Activated T-cell treated with anti-CD3 and anti-CD28 coated beads, Interleukin-2, amount 50 U/mL, for 4 hours (primary cell): ENCODE measurements around the gene NOXO1. TPM values are rescaled to one million over a fixed set of nuclear protein-coding genes. Genes with fewer than 3 reads are reported as not detected.
"Not testable (repeated sequence)": the region's sequence is repeated elsewhere in the genome, so short reads cannot be mapped to it uniquely, and the experiment has no call there.

Experiments
- ATAC-seq, 2 donors: fragments of 200-7000 bp; cut with Tn5 transposase; one replicate each; pipeline ENCODE4 v1.10.0; 2021
- DNase-seq: peaks from one replicate; pipeline ENCODE4 v3.0.0-alpha.2; 2020
- H3K27me3 Mint-ChIP-seq: one replicate; pipeline ENCODE4 v1.8.0; 2021; ENCODE audit warnings: low read depth, mixed read lengths
- H3K36me3 Mint-ChIP-seq: one replicate; pipeline ENCODE4 v1.8.0; 2022; ENCODE audit warnings: mixed read lengths; ENCODE audit not compliant: insufficient read depth
- H3K4me1 Mint-ChIP-seq: one replicate; pipeline ENCODE4 v1.8.0; 2021; ENCODE audit warnings: low read depth, mixed read lengths
- H3K4me3 Mint-ChIP-seq: one replicate; pipeline ENCODE4 v1.8.0; 2021; ENCODE audit warnings: mild to moderate bottlenecking, moderate library complexity, mixed read lengths
- H3K9me3 Mint-ChIP-seq: one replicate; pipeline ENCODE4 v1.8.0; 2021; ENCODE audit warnings: mixed read lengths
- total RNA-seq, 3 donors: library from RNA; stranded (reverse); gene quantifications; one replicate each; pipeline ENCODE4 v1.2.1, GENCODE V29; 2021

Gene NOXO1
- total RNA-seq, 3 donors from 2014 or later = 0.35 TPM; not detected in 2

DNA sequence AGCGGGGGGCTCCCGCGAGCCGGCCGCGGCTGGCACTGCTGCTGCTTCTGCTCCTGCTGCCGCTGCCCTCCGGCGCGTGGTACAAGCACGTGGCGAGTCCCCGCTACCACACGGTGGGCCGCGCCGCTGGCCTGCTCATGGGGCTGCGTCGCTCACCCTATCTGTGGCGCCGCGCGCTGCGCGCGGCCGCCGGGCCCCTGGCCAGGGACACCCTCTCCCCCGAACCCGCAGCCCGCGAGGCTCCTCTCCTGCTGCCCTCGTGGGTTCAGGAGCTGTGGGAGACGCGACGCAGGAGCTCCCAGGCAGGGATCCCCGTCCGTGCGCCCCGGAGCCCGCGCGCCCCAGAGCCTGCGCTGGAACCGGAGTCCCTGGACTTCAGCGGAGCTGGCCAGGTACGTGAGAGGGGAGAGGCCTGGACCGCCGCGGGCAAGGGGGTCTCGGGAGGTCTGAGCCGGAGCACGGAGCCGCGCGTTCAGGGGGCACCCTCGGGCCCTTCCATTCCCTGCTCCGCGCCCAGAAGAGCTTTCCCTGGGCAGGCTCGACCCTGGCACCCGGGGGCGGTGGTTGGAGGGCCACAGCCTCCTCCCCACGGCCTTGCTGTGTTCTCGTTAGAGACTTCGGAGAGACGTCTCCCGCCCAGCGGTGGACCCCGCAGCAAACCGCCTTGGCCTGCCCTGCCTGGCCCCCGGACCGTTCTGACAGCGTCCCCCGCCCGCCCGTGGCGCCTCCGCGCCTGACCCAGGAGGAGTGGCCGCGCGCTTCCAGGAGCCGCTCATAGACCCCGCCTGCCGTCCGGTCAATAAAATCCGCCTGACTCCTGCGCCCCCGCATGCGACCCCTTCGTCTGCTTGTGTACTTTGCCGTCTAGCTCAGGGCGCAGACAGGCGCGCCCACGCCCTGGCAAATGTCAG is 38.9 kb upstream of the NOXO1 start:
- no peaks in the 10 kb centered on the region for H3K9me3 Mint-ChIP-seq
- H3K36me3 Mint-ChIP-seq = no peaks in the 10 kb centered on the region
- peaks cover 14% of the 10 kb centered on the region for H3K4me1 Mint-ChIP-seq

DNA sequence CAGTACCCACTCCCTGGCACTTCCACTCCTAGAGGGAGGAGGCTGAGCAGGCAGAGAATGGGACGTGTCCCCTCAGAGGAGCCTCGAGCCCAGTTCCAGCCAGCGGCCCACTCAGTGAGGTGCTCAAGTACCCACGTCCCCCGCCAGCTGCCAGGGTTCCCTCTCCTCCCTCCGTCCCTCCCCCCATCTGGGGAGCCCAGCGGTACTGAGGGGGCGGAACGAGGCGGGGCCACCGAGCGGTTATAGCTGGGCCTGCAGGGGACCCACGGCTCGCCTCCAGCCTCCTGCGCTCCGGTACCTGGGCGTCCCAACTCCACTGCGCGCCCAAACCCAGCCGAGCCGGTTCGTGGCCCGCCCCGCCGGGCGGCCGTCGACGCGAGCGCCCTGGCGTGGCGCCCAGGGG is 38.2 kb upstream of the NOXO1 start, which contains the start of gene NPW:
Gene NPW (plus strand): TSS at position 268 of the 403 bp plus-strand sequence.
- Mint-ChIP-seq H3K9me3 (no peaks in the 10 kb centered on the region), H3K27me3 (peaks cover 35% of the 10 kb centered on the region), H3K36me3 (no peaks in the 10 kb centered on the region), H3K4me3 (peak within 1 kb of the TSS; percentile 53), H3K4me1 (peaks cover 14% of the 10 kb centered on the region)
- ATAC-seq (peak in 1 of 2 donors; percentile 27), DNase-seq (no peak)

More for the DNA sequence above, 38.9 kb upstream of the NOXO1 start:
- H3K27me3 Mint-ChIP-seq = peaks cover 35% of the 10 kb centered on the region
- peak overlapping the region; percentile 53 for H3K4me3 Mint-ChIP-seq
- peak in 1 of 2 donors; percentile 5 for ATAC-seq
- DNase-seq = no peak

DNA sequence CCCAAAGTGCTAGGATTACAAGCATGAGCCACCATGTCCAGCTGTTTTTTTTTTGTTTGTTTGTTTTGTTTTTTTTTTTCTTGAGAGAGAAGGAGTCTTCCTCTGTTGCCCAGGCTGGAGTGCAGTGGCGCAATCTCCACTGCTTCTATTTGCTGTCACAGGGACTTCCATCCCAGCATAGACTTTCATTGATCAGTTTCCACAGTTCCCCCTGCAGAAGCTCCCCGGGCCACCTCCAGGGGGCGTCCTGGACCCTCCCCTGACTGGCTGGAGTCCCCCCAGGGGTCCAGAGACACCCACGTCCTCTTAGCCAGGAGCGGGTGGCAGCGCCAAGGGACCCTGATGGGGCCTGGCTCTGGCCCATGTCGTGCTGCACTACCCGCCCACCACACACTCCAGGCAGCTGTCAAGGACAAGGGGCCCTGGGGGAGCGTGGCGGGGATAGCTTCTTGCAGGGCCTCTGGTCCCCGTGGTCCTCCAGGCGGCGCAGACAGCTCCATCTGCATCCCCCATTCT is 35.2 kb upstream of the NOXO1 start:
- H3K4me3 Mint-ChIP-seq = no peak overlapping the region
- ATAC-seq (no peak), DNase-seq (no peak)
- no peaks in the 10 kb centered on the region for H3K9me3 Mint-ChIP-seq
- H3K4me1 Mint-ChIP-seq = peaks cover 4% of the 10 kb centered on the region
- peaks cover 21% of the 10 kb centered on the region for H3K27me3 Mint-ChIP-seq
- no peaks in the 10 kb centered on the region for H3K36me3 Mint-ChIP-seq

DNA sequence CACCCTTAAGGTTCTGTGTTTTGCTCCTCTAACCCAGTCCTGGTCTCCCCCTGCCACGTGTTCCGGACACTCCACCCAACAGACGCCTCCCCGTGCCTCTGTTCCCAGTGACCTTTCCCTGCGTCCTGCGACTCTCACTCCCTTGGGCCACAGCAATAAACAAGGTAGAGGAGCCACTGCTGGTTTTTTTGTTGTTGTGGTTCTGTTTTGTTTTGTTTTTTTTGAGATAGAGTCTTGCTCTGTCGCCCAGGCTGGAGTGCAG is 34.6 kb upstream of the NOXO1 start:
- Mint-ChIP-seq H3K9me3 (no peaks in the 10 kb centered on the region), H3K4me3 (no peak overlapping the region), H3K27me3 (peaks cover 17% of the 10 kb centered on the region), H3K4me1 (peaks cover 4% of the 10 kb centered on the region), H3K36me3 (no peaks in the 10 kb centered on the region)
- no peak for ATAC-seq
- DNase-seq = no peak

DNA sequence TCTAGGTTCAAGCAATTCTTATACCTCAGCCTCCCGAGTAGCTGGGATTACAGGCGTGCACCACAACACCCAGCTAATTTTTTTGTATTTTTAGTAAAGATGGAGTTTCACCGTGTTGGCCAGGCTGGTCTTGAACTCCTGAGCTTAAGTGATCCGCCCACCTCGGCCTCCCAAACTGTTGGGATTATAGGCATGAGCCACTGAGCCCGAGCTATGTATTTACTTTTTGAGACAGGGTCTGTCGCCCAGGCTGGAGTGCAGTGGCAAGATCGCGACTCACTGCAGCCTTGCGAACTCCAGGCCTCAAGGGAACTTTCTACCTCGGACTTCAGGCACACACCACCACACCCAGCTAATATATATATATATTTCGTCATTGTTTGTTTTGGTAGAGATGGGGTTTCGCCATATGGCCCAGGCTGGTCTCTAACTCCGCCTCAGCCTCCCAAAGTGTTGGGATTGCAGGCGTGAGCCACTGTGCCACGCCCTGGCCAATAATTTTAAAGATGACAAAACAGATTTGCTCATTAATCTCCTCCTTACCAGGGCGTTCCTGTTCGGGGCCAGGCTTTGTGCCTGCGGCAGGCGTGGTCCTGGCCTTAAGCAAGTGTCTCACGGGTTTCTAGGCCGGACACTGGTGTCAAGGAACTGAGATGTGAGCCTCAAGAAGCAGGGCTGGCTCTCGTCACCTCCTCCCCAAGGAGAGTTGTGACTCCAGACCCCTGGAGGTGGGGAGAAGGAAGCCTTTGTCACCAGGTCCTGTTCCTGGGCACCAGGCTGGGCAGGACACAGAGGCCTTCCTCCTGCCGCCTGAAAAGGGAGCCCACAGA is 34.1 kb upstream of the NOXO1 start:
- no peak overlapping the region for H3K4me3 Mint-ChIP-seq
- H3K9me3 Mint-ChIP-seq = no peaks in the 10 kb centered on the region
- no peak for ATAC-seq
- H3K36me3 Mint-ChIP-seq = no peaks in the 10 kb centered on the region
- H3K27me3 Mint-ChIP-seq = peaks cover 12% of the 10 kb centered on the region
- H3K4me1 Mint-ChIP-seq = peaks cover 2% of the 10 kb centered on the region
- DNase-seq = no peak

DNA sequence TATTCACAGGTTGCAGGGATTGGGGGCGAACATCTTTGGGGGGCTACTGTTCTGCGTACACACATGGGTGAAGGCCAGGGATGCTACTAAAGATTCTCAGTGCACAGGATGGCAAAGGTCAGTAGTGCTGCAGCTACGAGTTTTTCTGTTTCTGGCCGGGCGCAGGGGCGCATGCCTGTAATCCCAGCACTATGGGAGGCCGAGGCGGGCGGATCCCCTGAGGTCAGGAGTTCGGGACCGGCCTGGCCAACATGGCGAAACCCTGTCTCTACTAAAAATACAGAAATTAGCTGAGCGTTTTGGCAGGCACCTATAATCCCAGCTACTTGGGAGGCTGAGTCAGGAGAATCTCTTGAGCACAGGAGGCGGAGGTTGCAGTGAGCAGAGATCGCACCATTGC is 32.3 kb upstream of the NOXO1 start:
- no peaks in the 10 kb centered on the region for H3K9me3 Mint-ChIP-seq
- ATAC-seq = no peak

DNA sequence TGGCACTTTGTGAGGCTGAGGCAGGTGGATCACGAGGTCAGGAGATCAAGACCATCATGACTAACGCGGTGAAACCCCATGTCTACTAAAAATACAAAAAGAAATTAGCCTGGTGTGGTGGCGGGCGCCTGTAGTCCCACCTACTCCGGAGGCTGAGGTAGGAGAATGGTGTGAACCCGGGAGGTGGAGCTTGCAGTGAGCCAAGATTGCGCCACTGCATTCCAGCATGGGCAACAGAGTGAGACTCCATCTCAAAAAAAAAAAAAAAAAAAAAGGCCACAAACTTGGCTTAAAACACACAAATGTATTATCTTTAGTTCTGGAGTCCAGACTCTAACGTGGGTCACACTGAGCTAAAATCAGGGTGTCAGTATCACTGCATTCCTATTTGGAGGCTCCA is 30.5 kb upstream of the NOXO1 start:
- H3K4me3 Mint-ChIP-seq, DNase-seq, ATAC-seq, H3K9me3 Mint-ChIP-seq, H3K27me3 Mint-ChIP-seq, H3K36me3 Mint-ChIP-seq: not testable (repeated sequence)
- peaks cover 28% of the 10 kb centered on the region for H3K4me1 Mint-ChIP-seq

More for the DNA sequence above, 32.3 kb upstream of the NOXO1 start:
- Mint-ChIP-seq H3K4me1 (peaks cover 10% of the 10 kb centered on the region), H3K4me3 (no peak overlapping the region), H3K36me3 (peaks cover 4% of the 10 kb centered on the region), H3K27me3 (peaks cover 3% of the 10 kb centered on the region)
- DNase-seq = no peak

DNA sequence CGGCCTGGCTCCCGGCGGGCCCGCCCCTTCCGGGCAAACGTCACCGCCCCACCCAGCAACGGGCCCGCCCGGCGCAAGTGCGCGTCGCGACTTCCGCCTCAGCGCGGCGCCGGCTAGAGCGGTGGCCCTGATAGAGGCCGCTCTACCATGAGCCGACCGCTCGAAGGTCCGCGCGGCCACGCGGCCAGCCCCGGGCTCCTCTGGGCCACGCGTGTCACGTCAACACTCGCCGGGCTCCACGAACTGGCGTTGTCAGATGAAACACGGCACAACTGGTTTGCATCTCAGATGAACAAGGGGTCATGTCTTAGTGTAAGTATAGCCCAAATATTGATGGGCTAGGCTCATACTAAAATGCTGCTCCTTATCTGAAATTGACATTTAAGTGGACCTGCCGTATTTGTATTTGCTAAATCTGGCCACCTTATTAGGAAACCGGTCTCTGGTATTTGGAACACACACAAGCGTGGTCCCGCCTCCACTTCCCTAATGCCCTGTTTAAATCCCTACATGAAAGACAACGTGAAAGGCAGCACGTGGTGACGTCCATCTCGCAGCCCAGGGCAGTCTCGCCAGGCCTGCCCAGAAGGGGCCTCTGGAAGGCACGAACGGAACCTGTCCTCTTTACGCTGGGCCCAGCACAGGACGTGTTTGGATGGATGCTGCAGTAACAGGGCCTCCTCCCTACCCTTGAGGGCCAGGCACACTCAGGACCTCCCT is 28.7 kb upstream of the NOXO1 start, which contains the start of gene ZNF598:
Gene ZNF598 (minus strand): TSS at position 31 of the 720 bp plus-strand sequence.
- H3K4me3 Mint-ChIP-seq = peak within 1 kb of the TSS; percentile 94
- H3K36me3 Mint-ChIP-seq = peaks cover 11% of the 10 kb centered on the region
- peak; percentile 76 for DNase-seq
- H3K9me3 Mint-ChIP-seq = no peaks in the 10 kb centered on the region
- H3K27me3 Mint-ChIP-seq = no peaks in the 10 kb centered on the region
- peaks cover 35% of the 10 kb centered on the region for H3K4me1 Mint-ChIP-seq
- peak; percentile 95 to 96 for ATAC-seq

DNA sequence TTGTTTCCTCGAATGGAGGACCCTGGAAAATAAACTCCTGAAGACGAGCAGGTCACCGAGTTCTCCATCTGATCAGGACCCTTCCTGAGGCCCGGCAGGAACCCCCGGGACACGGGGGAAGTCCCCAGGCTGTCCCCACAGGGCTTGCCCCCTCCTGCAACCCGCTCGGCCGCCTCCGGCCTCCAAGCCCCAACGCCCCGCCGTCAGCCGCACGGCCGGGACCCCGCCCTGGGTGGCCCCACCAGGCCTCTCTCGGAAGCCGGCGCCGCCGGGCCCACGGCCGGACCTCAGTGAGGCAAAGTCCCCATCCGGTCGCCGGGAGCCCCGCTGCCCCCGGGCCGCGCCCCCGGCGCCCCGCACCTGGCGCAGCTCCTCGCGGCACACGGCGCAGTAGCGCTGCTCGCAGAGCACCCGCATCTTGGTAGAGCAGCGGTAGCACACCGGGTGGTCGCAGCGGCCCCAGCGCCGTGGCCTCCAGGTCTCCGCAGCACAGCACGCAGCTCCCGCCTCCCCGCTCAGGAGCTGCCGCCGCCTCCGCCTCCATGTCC is 28.0 kb upstream of the NOXO1 start:
- DNase-seq = no peak
- H3K4me3 Mint-ChIP-seq = peak overlapping the region; percentile 92

DNA sequence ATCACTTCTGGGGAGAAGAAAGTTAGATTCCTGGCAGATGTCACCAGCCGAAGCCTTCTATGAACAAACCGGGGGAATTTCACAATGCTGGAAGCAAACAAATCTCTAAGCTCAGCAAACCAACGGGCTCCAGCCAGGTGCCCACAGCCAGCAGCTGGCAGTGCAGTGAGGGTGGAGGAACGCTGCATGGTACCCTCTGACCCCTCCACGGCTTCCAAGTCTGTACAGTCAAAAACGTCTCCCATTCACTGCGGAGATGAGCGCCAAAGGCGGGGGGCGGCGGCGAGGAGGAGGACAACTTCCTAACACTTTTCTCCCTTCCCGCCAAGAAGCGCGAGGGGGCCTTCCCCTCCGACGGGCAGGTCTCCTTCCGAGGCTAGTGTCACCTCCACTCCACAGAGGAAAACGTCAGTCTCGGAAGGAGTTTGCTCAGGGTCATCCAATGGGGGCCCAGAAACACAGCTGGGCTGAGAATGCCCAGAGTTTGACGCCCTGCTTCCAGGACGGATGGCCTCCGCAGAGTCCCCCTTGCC is 27.4 kb upstream of the NOXO1 start:
- peak; percentile 6 to 8 for ATAC-seq
- H3K9me3 Mint-ChIP-seq = no peaks in the 10 kb centered on the region
- no peak for DNase-seq
- peak overlapping the region; percentile 92 for H3K4me3 Mint-ChIP-seq
- H3K4me1 Mint-ChIP-seq = peaks cover 36% of the 10 kb centered on the region
- H3K36me3 Mint-ChIP-seq = peaks cover 11% of the 10 kb centered on the region
- H3K27me3 Mint-ChIP-seq = no peaks in the 10 kb centered on the region

More for the DNA sequence above, 28.0 kb upstream of the NOXO1 start:
- Mint-ChIP-seq H3K9me3 (no peaks in the 10 kb centered on the region), H3K27me3 (no peaks in the 10 kb centered on the region), H3K4me1 (peaks cover 36% of the 10 kb centered on the region), H3K36me3 (peaks cover 11% of the 10 kb centered on the region)
- peak; percentile 36 to 45 for ATAC-seq

DNA sequence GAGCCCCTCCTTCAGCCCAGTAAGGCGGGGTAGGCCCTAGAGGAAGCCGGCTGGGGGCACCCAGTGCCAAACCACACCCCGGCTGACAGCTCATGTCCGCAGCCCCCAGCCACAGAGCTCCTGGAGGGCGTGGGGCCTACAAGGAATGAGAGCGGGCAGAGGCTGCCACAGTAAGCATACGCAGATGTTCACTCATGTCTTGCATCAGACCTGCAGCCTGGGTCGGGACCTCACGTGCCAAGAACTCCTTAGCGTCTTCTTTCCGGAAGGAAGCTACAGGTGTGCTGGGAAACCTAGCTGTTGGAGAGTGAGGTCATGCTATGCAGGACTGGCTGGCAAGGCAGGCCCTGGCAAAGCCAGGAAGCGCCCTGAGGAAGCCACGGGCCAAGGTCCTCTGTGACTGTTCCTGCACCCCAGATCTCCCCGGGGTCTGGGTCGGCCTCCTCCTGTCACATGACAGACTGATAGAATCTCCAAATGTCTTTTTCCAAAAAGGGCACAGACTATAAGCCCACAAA is 26.8 kb upstream of the NOXO1 start:
- ATAC-seq (no peak), DNase-seq (no peak)
- no peaks in the 10 kb centered on the region for H3K27me3 Mint-ChIP-seq
- peaks cover 11% of the 10 kb centered on the region for H3K36me3 Mint-ChIP-seq
- no peaks in the 10 kb centered on the region for H3K9me3 Mint-ChIP-seq
- H3K4me3 Mint-ChIP-seq = peak overlapping the region; percentile 92
- H3K4me1 Mint-ChIP-seq = peaks cover 36% of the 10 kb centered on the region

DNA sequence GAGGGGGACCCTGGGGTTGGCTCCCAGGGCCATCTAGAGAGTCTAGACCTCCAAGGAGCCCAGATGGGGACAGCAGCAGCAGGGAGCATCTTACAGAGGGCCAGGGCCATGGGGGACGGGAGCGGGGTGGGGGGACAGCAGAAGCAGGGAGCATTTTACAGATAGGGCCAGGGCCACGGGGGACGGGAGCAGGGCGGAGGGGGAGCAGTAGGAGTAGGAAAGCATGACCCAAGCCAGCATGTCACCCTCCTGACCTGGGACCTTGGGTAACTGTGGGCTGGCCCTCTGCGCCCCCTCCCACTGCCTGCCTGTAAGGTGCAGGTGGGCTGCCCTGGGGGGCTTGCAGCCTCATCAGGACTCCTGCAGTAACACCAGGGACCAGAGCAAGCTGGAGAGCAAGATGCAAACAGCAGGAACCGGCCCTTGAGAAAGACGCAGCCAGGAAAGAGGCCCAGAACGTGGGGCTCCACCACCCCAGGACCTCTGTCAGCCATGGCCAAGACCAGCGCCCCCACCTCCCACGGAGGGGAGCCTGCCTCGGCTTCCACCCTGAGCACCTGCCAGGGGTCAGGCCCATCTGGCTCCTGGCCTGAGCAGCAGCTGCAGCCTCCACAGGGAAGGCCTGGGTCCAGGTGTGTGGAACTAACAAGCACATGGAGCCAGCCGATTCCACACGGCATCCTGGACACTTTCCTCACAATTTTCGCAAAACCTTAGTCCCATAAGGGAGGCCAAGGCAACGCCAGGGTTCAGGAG is 26.0 kb upstream of the NOXO1 start:
- Mint-ChIP-seq H3K4me1 (peaks cover 36% of the 10 kb centered on the region), H3K4me3 (peak overlapping the region; percentile 92), H3K9me3 (no peaks in the 10 kb centered on the region), H3K36me3 (peaks cover 14% of the 10 kb centered on the region), H3K27me3 (no peaks in the 10 kb centered on the region)
- no peak for ATAC-seq
- no peak for DNase-seq

DNA sequence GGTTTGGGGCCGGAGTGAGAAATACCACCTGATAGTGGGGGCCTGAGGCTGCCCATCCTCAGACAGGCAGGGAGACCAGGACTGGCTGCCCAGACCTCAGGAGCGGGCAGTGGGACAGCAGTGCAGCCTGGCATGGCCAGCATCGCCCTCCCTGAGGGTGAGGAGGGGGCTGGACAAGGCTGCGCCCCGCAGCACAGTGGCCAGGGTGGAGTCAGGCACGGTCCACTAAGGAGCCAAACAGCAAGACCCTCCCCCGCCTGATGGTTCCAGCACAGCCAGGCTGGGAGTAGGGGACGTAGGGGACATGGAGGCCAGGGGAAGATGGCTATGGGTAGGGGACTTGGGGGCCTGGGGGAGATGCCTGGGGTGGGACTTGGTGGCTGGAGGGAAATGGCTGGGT is 25.0 kb upstream of the NOXO1 start:
- DNase-seq (no peak), ATAC-seq (no peak)
- Mint-ChIP-seq H3K9me3 (no peaks in the 10 kb centered on the region), H3K36me3 (peaks cover 16% of the 10 kb centered on the region), H3K27me3 (no peaks in the 10 kb centered on the region), H3K4me1 (peaks cover 36% of the 10 kb centered on the region), H3K4me3 (peak overlapping the region; percentile 25)
